Activated CD8-positive, alpha-beta memory T cell treated with anti-CD3 and anti-CD28 coated beads, Interleukin-2, amount 10 ng/mL, durations not matched to agents 7 days and 5 days (primary cell): Measurements from ENCODE around the gene CYTH1. TPM values are rescaled to one million over a fixed set of nuclear protein-coding genes. Genes with fewer than 3 reads are reported as not detected.

ENCODE experiments used
- ATAC-seq: fragments of 150-1000 bp; cut with Tn5 transposase; one replicate; pipeline ENCODE4 v1.10.0; 2021; ENCODE audit warnings: moderate library complexity
- CTCF ChIA-PET: fragments of 350-600 bp; sonication (Branson Sonifier 250); formaldehyde crosslinking; loops from one replicate; lab custom pipeline; 2021; ENCODE audit warnings: antibody characterized with exemption; lab: Charles Lee
- DNase-seq: peaks from one replicate; pipeline ENCODE4 v3.0.0-alpha.2; 2020
- H3K27ac Mint-ChIP-seq: one replicate; pipeline ENCODE4 v1.8.0; 2021; ENCODE audit warnings: mild to moderate bottlenecking, mixed read lengths
- H3K27me3 Mint-ChIP-seq: one replicate; pipeline ENCODE4 v1.8.0; 2021; ENCODE audit warnings: mixed read lengths
- H3K36me3 Mint-ChIP-seq: one replicate; pipeline ENCODE4 v1.8.0; 2021; ENCODE audit warnings: mild to moderate bottlenecking, mixed read lengths
- H3K4me1 Mint-ChIP-seq: one replicate; pipeline ENCODE4 v1.8.0; 2021; ENCODE audit warnings: mixed read lengths
- H3K4me3 Mint-ChIP-seq: one replicate; pipeline ENCODE4 v1.8.0; 2021; ENCODE audit warnings: mild to moderate bottlenecking, moderate library complexity, mixed read lengths
- H3K9me3 Mint-ChIP-seq: one replicate; pipeline ENCODE4 v1.8.0; 2022; ENCODE audit warnings: low read depth, mixed read lengths
- total RNA-seq, 2 experiments: library from RNA; stranded (reverse); gene quantifications; one replicate each; pipeline ENCODE4 v1.2.3, GENCODE V29; 2021

CYTH1 gene
- total RNA-seq, 2 experiments from 2014 or later = 151 to 156 TPM

GRCh38 chr17:78819402-78819801, 37.3 kb upstream of the CYTH1 start:
- no peaks in the 10 kb centered on the region for H3K27me3 Mint-ChIP-seq
- H3K4me1 Mint-ChIP-seq = peaks cover 53% of the 10 kb centered on the region
- H3K27ac Mint-ChIP-seq = peak overlapping the region; percentile 91
- peak overlapping the region; percentile 38 for H3K4me3 Mint-ChIP-seq
- DNase-seq (no peak), ATAC-seq (no peak)
- CTCF ChIA-PET = interaction anchor here (0.9 to 2.2 kb wide), 12 partner anchors 12 to 152 kb away, joined by 3 to 12 read pairs (median 4); no protein-coding TSS in a partner anchor
- no peaks in the 10 kb centered on the region for H3K9me3 Mint-ChIP-seq
- peaks cover 66% of the 10 kb centered on the region for H3K36me3 Mint-ChIP-seq

- CTCF ChIA-PET = interaction anchor here (0.9 to 2.2 kb wide), 11 partner anchors 13 to 153 kb away, joined by 3 to 12 read pairs (median 4); no protein-coding TSS in a partner anchor
- H3K4me1 Mint-ChIP-seq = peaks cover 57% of the 10 kb centered on the region
- H3K4me3 Mint-ChIP-seq = peak overlapping the region; percentile 38
- peaks cover 67% of the 10 kb centered on the region for H3K36me3 Mint-ChIP-seq
- H3K27me3 Mint-ChIP-seq = no peaks in the 10 kb centered on the region
- DNase-seq = peak; percentile 79
- H3K27ac Mint-ChIP-seq = peak overlapping the region; percentile 91
- peak; percentile 60 for ATAC-seq
- H3K9me3 Mint-ChIP-seq = no peaks in the 10 kb centered on the region
Measured at GRCh38 chr17:78818932-78819331, 36.9 kb upstream of the CYTH1 start.

- Mint-ChIP-seq H3K4me1 (peaks cover 61% of the 10 kb centered on the region), H3K9me3 (no peaks in the 10 kb centered on the region), H3K36me3 (peaks cover 68% of the 10 kb centered on the region), H3K27ac (peak overlapping the region; percentile 91), H3K4me3 (peak overlapping the region; percentile 38), H3K27me3 (no peaks in the 10 kb centered on the region)
- CTCF ChIA-PET = interaction anchor here (0.9 to 2.2 kb wide), 9 partner anchors 13 to 152 kb away, joined by 3 to 12 read pairs (median 4); no protein-coding TSS in a partner anchor
- ATAC-seq (no peak), DNase-seq (no peak)
Measured at GRCh38 chr17:78818152-78818846, 36.2 kb upstream of the CYTH1 start.

- peak overlapping the region; percentile 91 for H3K27ac Mint-ChIP-seq
- H3K27me3 Mint-ChIP-seq = no peaks in the 10 kb centered on the region
- H3K4me3 Mint-ChIP-seq = peak overlapping the region; percentile 15
- ATAC-seq = peak; percentile 92
- H3K9me3 Mint-ChIP-seq = no peaks in the 10 kb centered on the region
- CTCF ChIA-PET = interaction anchor here (1.1 to 1.6 kb wide), 3 partner anchors 12 to 56 kb away, joined by 3 read pairs; no protein-coding TSS in a partner anchor
- peaks cover 67% of the 10 kb centered on the region for H3K36me3 Mint-ChIP-seq
- H3K4me1 Mint-ChIP-seq = peaks cover 68% of the 10 kb centered on the region
- peak; percentile 91 for DNase-seq
Measured at GRCh38 chr17:78817123-78817522, 35.0 kb upstream of the CYTH1 start.

GRCh38 chr17:78815696-78816095, 33.6 kb upstream of the CYTH1 start:
- no peak for DNase-seq
- no peak overlapping the region for H3K4me3 Mint-ChIP-seq
- peaks cover 66% of the 10 kb centered on the region for H3K36me3 Mint-ChIP-seq
- no peaks in the 10 kb centered on the region for H3K27me3 Mint-ChIP-seq
- CTCF ChIA-PET = interaction anchor here (0.8 kb wide), 1 partner anchor 14 kb away, joined by 3 read pairs; no protein-coding TSS in a partner anchor
- no peak for ATAC-seq
- H3K27ac Mint-ChIP-seq = peak overlapping the region; percentile 60
- H3K9me3 Mint-ChIP-seq = no peaks in the 10 kb centered on the region
- H3K4me1 Mint-ChIP-seq = peaks cover 62% of the 10 kb centered on the region

GRCh38 chr17:78812855-78813254, 30.8 kb upstream of the CYTH1 start:
- ATAC-seq (no peak), DNase-seq (no peak)
- no peak overlapping the region for H3K4me3 Mint-ChIP-seq
- H3K36me3 Mint-ChIP-seq = peaks cover 62% of the 10 kb centered on the region
- CTCF ChIA-PET = no interaction called here
- no peaks in the 10 kb centered on the region for H3K27me3 Mint-ChIP-seq
- H3K4me1 Mint-ChIP-seq = peaks cover 37% of the 10 kb centered on the region
- peak overlapping the region; percentile 44 for H3K27ac Mint-ChIP-seq
- no peaks in the 10 kb centered on the region for H3K9me3 Mint-ChIP-seq

GRCh38 chr17:78808163-78808562, 26.1 kb upstream of the CYTH1 start:
- Mint-ChIP-seq H3K36me3 (peaks cover 58% of the 10 kb centered on the region), H3K4me1 (peaks cover 43% of the 10 kb centered on the region), H3K27me3 (no peaks in the 10 kb centered on the region), H3K9me3 (no peaks in the 10 kb centered on the region), H3K27ac (peak overlapping the region; percentile 40), H3K4me3 (no peak overlapping the region)
- CTCF ChIA-PET = no interaction called here
- DNase-seq (no peak), ATAC-seq (no peak)

- Mint-ChIP-seq H3K4me3 (no peak overlapping the region), H3K36me3 (peaks cover 57% of the 10 kb centered on the region), H3K9me3 (no peaks in the 10 kb centered on the region), H3K27me3 (no peaks in the 10 kb centered on the region), H3K4me1 (peaks cover 48% of the 10 kb centered on the region), H3K27ac (peak overlapping the region; percentile 88)
- no peak for DNase-seq
- ATAC-seq = no peak
- CTCF ChIA-PET = no interaction called here
Measured at GRCh38 chr17:78806451-78806850, 24.4 kb upstream of the CYTH1 start.

GRCh38 chr17:78805301-78805700, 23.2 kb upstream of the CYTH1 start:
- peak; percentile 91 for DNase-seq
- H3K27me3 Mint-ChIP-seq = no peaks in the 10 kb centered on the region
- H3K4me3 Mint-ChIP-seq = no peak overlapping the region
- peak overlapping the region; percentile 88 for H3K27ac Mint-ChIP-seq
- CTCF ChIA-PET = interaction anchor here (1.1 to 2.4 kb wide), 4 partner anchors 12 to 49 kb away, joined by 3 to 12 read pairs (median 4); no protein-coding TSS in a partner anchor
- ATAC-seq = peak; percentile 96
- peaks cover 53% of the 10 kb centered on the region for H3K36me3 Mint-ChIP-seq
- no peaks in the 10 kb centered on the region for H3K9me3 Mint-ChIP-seq
- H3K4me1 Mint-ChIP-seq = peaks cover 52% of the 10 kb centered on the region

GRCh38 chr17:78804777-78805176, 22.7 kb upstream of the CYTH1 start:
- Mint-ChIP-seq H3K4me3 (peak overlapping the region; percentile 17), H3K27me3 (no peaks in the 10 kb centered on the region), H3K4me1 (peaks cover 55% of the 10 kb centered on the region), H3K9me3 (no peaks in the 10 kb centered on the region), H3K36me3 (peaks cover 53% of the 10 kb centered on the region), H3K27ac (peak overlapping the region; percentile 88)
- DNase-seq (peak; percentile 60), ATAC-seq (peak; percentile 34)
- CTCF ChIA-PET = interaction anchor here (0.7 to 2.4 kb wide), 6 partner anchors 12 to 191 kb away, joined by 3 to 12 read pairs (median 4); no protein-coding TSS in a partner anchor

GRCh38 chr17:78803186-78803845, 21.2 kb upstream of the CYTH1 start:
- peaks cover 59% of the 10 kb centered on the region for H3K36me3 Mint-ChIP-seq
- H3K4me1 Mint-ChIP-seq = peaks cover 65% of the 10 kb centered on the region
- CTCF ChIA-PET = interaction anchor here (1.4 to 2.4 kb wide), 5 partner anchors 12 to 553 kb away, joined by 3 to 12 read pairs (median 4); no protein-coding TSS in a partner anchor
- ATAC-seq = no peak
- peak overlapping the region; percentile 80 for H3K4me3 Mint-ChIP-seq
- no peak for DNase-seq
- H3K27ac Mint-ChIP-seq = peak overlapping the region; percentile 82
- no peaks in the 10 kb centered on the region for H3K9me3 Mint-ChIP-seq
- H3K27me3 Mint-ChIP-seq = no peaks in the 10 kb centered on the region

- CTCF ChIA-PET = interaction anchor here (1.5 to 1.7 kb wide), 2 partner anchors 11 to 23 kb away, joined by 3 to 4 read pairs; no protein-coding TSS in a partner anchor
- Mint-ChIP-seq H3K27ac (peak overlapping the region; percentile 17), H3K36me3 (peaks cover 59% of the 10 kb centered on the region), H3K27me3 (no peaks in the 10 kb centered on the region), H3K4me3 (peak overlapping the region; percentile 80), H3K4me1 (peaks cover 63% of the 10 kb centered on the region), H3K9me3 (no peaks in the 10 kb centered on the region)
- DNase-seq = no peak
- no peak for ATAC-seq
Measured at GRCh38 chr17:78802459-78802858, 20.4 kb upstream of the CYTH1 start.

GRCh38 chr17:78802008-78802407, 19.9 kb upstream of the CYTH1 start:
- no peak for DNase-seq
- Mint-ChIP-seq H3K4me1 (peaks cover 63% of the 10 kb centered on the region), H3K36me3 (peaks cover 59% of the 10 kb centered on the region), H3K4me3 (no peak overlapping the region), H3K27ac (no peak overlapping the region), H3K27me3 (no peaks in the 10 kb centered on the region), H3K9me3 (no peaks in the 10 kb centered on the region)
- no peak for ATAC-seq
- CTCF ChIA-PET = no interaction called here
